HepG2 (cell line): ENCODE measurements around the gene GALNT16. TPM values are rescaled to one million over a fixed set of nuclear protein-coding genes. Genes with fewer than 3 reads are reported as not detected.

Source experiments
- ATAC-seq: fragments of 200-7000 bp; cut with Tn5 transposase; 3 replicates; pipeline ENCODE4 v1.9.1; 2020; ENCODE audit warnings: mild to moderate bottlenecking, moderate library complexity
- BruUV-seq: library from RNA; stranded (reverse); fragments of 400-500 nt; replicated peaks from 2 replicates; lab custom pipeline; 2021; lab: Mats Ljungman, UMichigan
- CTCF ChIA-PET: fragments of 300-600 bp; formaldehyde crosslinking; extraction: SDS; loops from one replicate; lab custom pipeline; 2021; ENCODE audit warnings: low total read pairs, inconsistent platforms, low intra/inter-chr PET ratio; lab: Yijun Ruan, JAX
- POLR2A ChIA-PET: fragments of 350-600 bp; sonication (Branson Sonifier 250); formaldehyde crosslinking; loops from one replicate; lab custom pipeline; 2020; ENCODE audit warnings: antibody characterized with exemption, inconsistent platforms; lab: Yijun Ruan, JAX
- DNase-seq: peaks from one replicate; pipeline ENCODE4 v3.0.0-alpha.2; 2015; ENCODE audit warnings: low spot score
- FAIRE-seq: peaks from 3 replicates; lab custom pipeline; 2011; peaks lifted over from hg19 to GRCh38; lab: Jason Lieb, UNC
- H2AFZ ChIP-seq: one replicate; pipeline ENCODE4 v1.6.1; 2011; ENCODE audit warnings: low read length, inconsistent platforms
- H3K27ac ChIP-seq: fragments of 300-600 bp; 3 replicates; pipeline ENCODE4 v1.8.0; 2011; ENCODE audit warnings: mixed run types, mild to moderate bottlenecking, mixed read lengths, low read length, inconsistent platforms; ENCODE audit not compliant: insufficient read depth; ENCODE audit errors: extremely low read length
- H3K27me3 ChIP-seq, 2 experiments: fragments of 200-600 bp in 1 of 2; 2 replicates in 1 of 2; 3 replicates in 1 of 2; pipeline versions ENCODE4 v1.6.0 to v1.8.0; 2011; ENCODE audit warnings: low read length in 2 of 2, mild to moderate bottlenecking in 2 of 2, moderate library complexity in 2 of 2, inconsistent platforms in 1 of 2; ENCODE audit not compliant: insufficient read depth in 2 of 2, control insufficient read depth in 1 of 2
- H3K36me3 ChIP-seq, 2 experiments: fragments of 200-600 bp in 1 of 2; replicated peaks in 1 of 2; 2 replicates in 1 of 2; 3 replicates in 1 of 2; pipeline versions ENCODE4 v1.5.1 to v1.8.0; 2011; ENCODE audit warnings: low read length in 2 of 2, inconsistent platforms in 1 of 2; ENCODE audit not compliant: insufficient read depth in 2 of 2, control insufficient read depth in 1 of 2
- H3K4me1 ChIP-seq: 2 replicates; pipeline ENCODE4 v1.5.1; 2012; ENCODE audit warnings: low read length, inconsistent platforms; ENCODE audit not compliant: insufficient read depth
- H3K4me2 ChIP-seq: 2 replicates; pipeline ENCODE4 v1.6.0; 2011; ENCODE audit warnings: low read depth, low read length, inconsistent platforms
- H3K4me3 ChIP-seq, 3 experiments: fragments of 200-600 bp in 1 of 3; sonication (generic), shearing (Covaris generic) in 1 of 3; replicated peaks in 1 of 3; 2 replicates each; pipeline ENCODE4 v1.5.1; 2011 to 2016; ENCODE audit warnings: low read length in 3 of 3, inconsistent platforms in 2 of 3, low read depth in 2 of 3, mild to moderate bottlenecking in 2 of 3, control low read depth in 1 of 3, mixed read lengths in 1 of 3; ENCODE audit not compliant: insufficient read depth in 1 of 3
- H3K79me2 ChIP-seq: one replicate; pipeline ENCODE4 v1.6.1; 2011; ENCODE audit warnings: low read length, inconsistent platforms; ENCODE audit not compliant: insufficient read depth
- H3K9ac ChIP-seq: 2 replicates; pipeline ENCODE4 v1.6.0; 2011; ENCODE audit warnings: mild to moderate bottlenecking, low read depth, low read length, inconsistent platforms; ENCODE audit not compliant: insufficient read depth
- H3K9me3 ChIP-seq: 2 replicates; pipeline ENCODE4 v1.5.1; 2012; ENCODE audit warnings: mild to moderate bottlenecking, low read length
- H4K20me1 ChIP-seq: 2 replicates; pipeline ENCODE4 v1.6.0; 2011; ENCODE audit warnings: inconsistent platforms, mild to moderate bottlenecking, low read length, moderate library complexity; ENCODE audit not compliant: insufficient read depth
- AHR ChIP-seq: IDR thresholded peaks from 2 replicates; pipeline ENCODE4 v1.6.1; 2018; ENCODE audit warnings: missing genetic modification reagents, missing compliant biosample characterization
- ARNT ChIP-seq: fragments of 450-650 bp; IDR thresholded peaks from 2 replicates; pipeline ENCODE4 v1.6.1; 2017
- FOSL1 ChIP-seq: sonication (generic); formaldehyde crosslinking; IDR thresholded peaks from 2 replicates; pipeline ENCODE4 v1.9.0; 2021; ENCODE audit warnings: missing genetic modification reagents, borderline replicate concordance
- FOXK2 ChIP-seq: fragments of 450-650 bp; IDR thresholded peaks from 2 replicates; pipeline ENCODE4 v1.6.1; 2016
- KAT8 ChIP-seq: IDR thresholded peaks from 2 replicates; pipeline ENCODE4 v1.6.1; 2016; ENCODE audit warnings: missing genetic modification reagents, missing compliant biosample characterization
- PHF8 ChIP-seq: sonication (generic); formaldehyde crosslinking; IDR thresholded peaks from 2 replicates; pipeline ENCODE4 v1.5.0; 2020; ENCODE audit warnings: missing genetic modification reagents
- THAP11 ChIP-seq: IDR thresholded peaks from 2 replicates; pipeline ENCODE4 v1.6.1; 2016; ENCODE audit warnings: missing biosample characterization, missing genetic modification reagents
- ZNF121 ChIP-seq: sonication (generic); formaldehyde crosslinking; IDR thresholded peaks from 2 replicates; pipeline ENCODE4 v1.5.0; 2020; ENCODE audit warnings: mild to moderate bottlenecking, missing genetic modification reagents
- ZNF556 ChIP-seq: sonication (generic); formaldehyde crosslinking; IDR thresholded peaks from 2 replicates; pipeline ENCODE4 v1.4.0; 2020; ENCODE audit warnings: mild to moderate bottlenecking, missing genetic modification reagents, borderline replicate concordance
- ZNF724P ChIP-seq: sonication (generic); formaldehyde crosslinking; IDR thresholded peaks from 2 replicates; pipeline ENCODE4 v1.8.0; 2022; ENCODE audit warnings: missing genetic modification reagents, borderline replicate concordance
- ZSCAN21 ChIP-seq: sonication (generic); formaldehyde crosslinking; IDR thresholded peaks from 2 replicates; pipeline ENCODE4 v1.8.0; 2022; ENCODE audit warnings: mild to moderate bottlenecking, missing genetic modification reagents, moderate library complexity, borderline replicate concordance
- whole genome bisulfite sequencing: methylation state at CpG from one replicate; pipeline ENCODE4 v1.1.6; 2017; ENCODE audit warnings: low lambda C conversion rate; 5-methylcytosine and 5-hydroxymethylcytosine counted together
- in situ Hi-C: cut with HindIII; loops from 2 replicates; pipeline ENCODE4 v1.10.0; 2017; ENCODE audit warnings: low pct_unique_long_range_greater_than_20kb; ENCODE audit not compliant: extremely low pct_ligation_motif_present
- intact Hi-C: fragments of 100-400 bp; cut with micrococcal nuclease; formaldehyde crosslinking; loops from one replicate; pipeline ENCODE4 v1.10.0; 2022; ENCODE audit not compliant: unreplicated experiment
- polyA plus RNA-seq, 8 experiments: library from polyadenylated mRNA; depleted of rRNA in 3 of 8; stranded (reverse) in 7 of 8; unstranded in 1 of 8; fragments of >200 nt; fragmentation: Illumina TruSeq in 4 of 8; extraction: Trizol in 4 of 8; gene quantifications; 2 replicates each; pipeline versions ENCODE4 v1.2.1 to v1.2.3, GENCODE V29; 2011 to 2016; ENCODE audit warnings: low read depth in 4 of 8, missing spikeins in 1 of 8, mixed read lengths in 1 of 8; ENCODE audit not compliant: insufficient read depth in 1 of 8
- total RNA-seq, 5 experiments: library from RNA; depleted of rRNA; stranded (reverse); fragments of >200 nt; fragmentation: Illumina TruSeq; extraction: Trizol; gene quantifications; 2 replicates each; pipeline ENCODE4 v1.2.3, GENCODE V29; 2016; ENCODE audit warnings: low read depth in 1 of 5
- TF ChIP-seq, protein P1 (sequence below): sonication (generic); formaldehyde crosslinking; IDR thresholded peaks from 2 replicates; pipeline ENCODE4 v1.5.0; 2020; ENCODE audit warnings: missing genetic modification reagents

Gene GALNT16
- total and polyA plus RNA-seq, 2 of the 13 experiments (the other 11 are each of a cell fraction or from before 2014, with no cell fraction given) = 0.54 to 0.82 TPM

DNA sequence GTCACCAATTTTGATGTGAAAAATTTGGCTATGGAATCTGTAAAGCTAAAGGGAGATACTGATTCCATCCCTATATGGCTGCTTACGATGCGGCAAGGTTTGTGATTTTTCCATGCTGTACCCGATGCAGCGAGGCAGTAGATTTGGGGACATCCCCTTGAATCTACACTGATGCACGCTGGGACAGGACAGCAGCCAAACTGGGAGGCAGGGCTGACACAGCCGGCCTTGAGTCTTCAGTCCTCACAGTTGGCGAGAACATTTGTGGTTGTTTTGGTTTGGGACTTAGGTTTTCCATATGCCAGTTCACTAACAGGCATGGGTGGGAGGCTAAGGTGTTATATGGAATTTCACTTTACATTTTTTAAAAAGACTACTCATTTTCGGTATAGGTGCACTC, 3.8 kb downstream of the GALNT16 start:
- Histone ChIP-seq H3K4me3 (no peak overlapping the region), H3K4me1 (peaks cover 20% of the 10 kb centered on the region), H3K9ac (no peak overlapping the region), H3K9me3 (no peaks in the 10 kb centered on the region), H3K4me2 (no peak overlapping the region), H3K36me3 (no peaks in the 10 kb centered on the region), H4K20me1 (no peaks in the 10 kb centered on the region), H3K79me2 (no peaks in the 10 kb centered on the region)
- POLR2A ChIA-PET = no interaction called here
- no TSS peak for BruUV-seq
- no peak for DNase-seq
- 80% methylated on average over 4 of the region's 8 CpGs for WGBS
- no peak for FAIRE-seq
- ATAC-seq = no peak
- in situ Hi-C loops = loop anchor here (5.0 kb wide), 1 partner anchor 89 kb away; no protein-coding TSS in a partner anchor
- TF ChIP-seq KAT8 (CRISPR knock-in tag) = no peak
- no peak for TF ChIP-seq ARNT
- TF ChIP-seq AHR (CRISPR knock-in tag) = no peak
- TF ChIP-seq, all 625 proteins: peak for 0
- CTCF ChIA-PET = no interaction called here
- intact Hi-C loops = no loop called here
- no peak overlapping the region for H3K27ac ChIP-seq
- peaks cover 0 to 29% of the 10 kb centered on the region in 2 experiments; a peak in 2 of 5 replicates for H3K27me3 ChIP-seq
- no peak overlapping the region for H2AFZ ChIP-seq

DNA sequence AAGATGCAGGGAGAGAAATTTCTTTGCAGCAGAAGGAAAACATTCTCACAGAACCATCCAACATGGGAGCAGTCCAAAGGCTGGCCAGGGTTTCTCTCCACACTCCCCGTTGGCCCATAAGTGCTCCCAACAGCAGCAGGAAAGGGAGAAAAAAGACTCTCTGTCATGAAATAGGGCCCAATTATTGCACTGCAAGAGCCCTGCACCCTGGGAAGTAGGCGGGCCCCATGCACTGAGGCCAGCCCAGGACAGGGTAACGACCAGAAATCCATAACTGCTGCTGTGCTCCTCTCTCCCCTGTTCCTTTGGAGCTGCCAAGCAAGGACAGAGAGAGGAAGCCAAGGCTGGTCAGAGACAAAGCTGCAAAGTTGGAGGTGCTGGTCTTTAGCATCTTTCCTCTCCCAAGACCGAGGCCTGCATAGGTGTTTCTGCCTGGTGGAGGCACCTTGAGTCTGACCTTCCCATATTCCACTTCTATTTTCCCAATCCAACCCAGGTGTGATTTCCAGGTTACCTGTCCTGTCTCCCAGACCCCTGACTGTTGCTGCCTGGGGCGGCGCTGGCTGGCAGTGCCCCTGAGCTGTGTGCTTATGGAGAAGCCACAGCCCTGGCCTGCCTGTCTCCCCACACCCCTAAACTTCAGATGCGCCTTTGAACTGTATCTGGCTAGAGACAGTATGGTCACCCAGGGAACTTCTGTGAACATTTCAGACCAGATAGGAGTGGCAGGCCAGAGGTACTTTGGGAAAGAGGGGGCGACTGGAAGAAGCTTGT, 6.8 kb downstream of the GALNT16 start:
- ChIA-PET POLR2A (no interaction called here), CTCF (no interaction called here)
- FAIRE-seq (no peak), DNase-seq (no peak), ATAC-seq (no peak)
- BruUV-seq = no TSS peak
- H3K4me1 ChIP-seq = peaks cover 23% of the 10 kb centered on the region
- WGBS = 33% methylated on average over 6 of the region's 8 CpGs
- no peak overlapping the region for H3K4me2 ChIP-seq
- no peak overlapping the region for H3K4me3 ChIP-seq
- H4K20me1 ChIP-seq = no peaks in the 10 kb centered on the region
- H3K9ac ChIP-seq = no peak overlapping the region
- H3K27ac ChIP-seq = no peak overlapping the region
- TF ChIP-seq ZNF121 (no peak), ZNF556 (CRISPR knock-in tag) (no peak), PHF8 (CRISPR knock-in tag) (no peak), ZSCAN21 (CRISPR knock-in tag) (no peak), FOSL1 (CRISPR knock-in tag) (no peak), FOXK2 (no peak), ZNF724P (CRISPR knock-in tag) (no peak), THAP11 (no peak)
- TF ChIP-seq, protein P1, sequence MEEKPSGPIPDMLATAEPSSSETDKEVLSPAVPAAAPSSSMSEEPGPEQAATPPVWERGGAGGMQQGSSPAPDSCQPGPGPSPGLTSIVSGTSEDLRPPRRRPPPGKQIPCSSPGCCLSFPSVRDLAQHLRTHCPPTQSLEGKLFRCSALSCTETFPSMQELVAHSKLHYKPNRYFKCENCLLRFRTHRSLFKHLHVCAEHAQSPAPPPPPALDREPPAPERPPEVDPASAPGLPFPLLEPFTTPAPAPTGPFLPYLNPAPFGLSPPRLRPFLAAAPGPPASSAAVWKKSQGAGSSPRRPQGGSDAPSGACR (CRISPR knock-in tag) = no peak
- H3K79me2 ChIP-seq = no peaks in the 10 kb centered on the region
- H3K36me3 ChIP-seq = no peaks in the 10 kb centered on the region
- no peak overlapping the region for H2AFZ ChIP-seq
- in situ Hi-C loops (no loop called here), intact Hi-C loops (no loop called here)
- H3K27me3 ChIP-seq = peaks cover 1 to 22% of the 10 kb centered on the region in 2 experiments; a peak in 3 of 5 replicates
- no peaks in the 10 kb centered on the region for H3K9me3 ChIP-seq
